Common myeloid progenitor, CD34-positive (primary cell): ENCODE measurements around the gene PRDM12.

Source experiments
- CTCF ChIA-PET: fragments of 350-600 bp; sonication (Branson Sonifier 250); formaldehyde crosslinking; loops from one replicate; lab custom pipeline; 2021; ENCODE audit warnings: antibody characterized with exemption; lab: Charles Lee
- POLR2A ChIA-PET: fragments of 350-600 bp; sonication (Branson Sonifier 250); formaldehyde crosslinking; loops from one replicate; lab custom pipeline; 2021; ENCODE audit warnings: antibody characterized with exemption; lab: Charles Lee
- DNase-seq, 3 donors: peaks; one replicate each; pipeline versions ENCODE4 v3.0.0 to v3.0.0-alpha.2; 2013
- H3K27ac ChIP-seq, 2 experiments: 1 replicate in 1 of 2; 2 replicates in 1 of 2; pipeline ENCODE4 v1.7.0; 2013; ENCODE audit warnings: inconsistent platforms in 2 of 2, low read length in 2 of 2, mild to moderate bottlenecking in 2 of 2, low read depth in 1 of 2, moderate library complexity in 1 of 2; ENCODE audit not compliant: severe bottlenecking in 2 of 2, insufficient read depth in 1 of 2, poor library complexity in 1 of 2
- H3K27me3 ChIP-seq, 5 experiments: replicated peaks in 2 of 5; 1 replicate in 3 of 5; 2 replicates in 2 of 5; pipeline versions ENCODE4 v1.6.1 to v1.7.0; 2013; ENCODE audit warnings: low read length in 4 of 5, mild to moderate bottlenecking in 2 of 5, moderate library complexity in 2 of 5, inconsistent platforms in 1 of 5; ENCODE audit not compliant: insufficient read depth in 5 of 5, control insufficient read depth in 4 of 5
- H3K36me3 ChIP-seq, 4 experiments: 1 replicate in 2 of 4; 2 replicates in 2 of 4; pipeline versions ENCODE4 v1.6.1 to v1.7.0; 2013; ENCODE audit warnings: low read length in 3 of 4, control low read depth in 1 of 4, mild to moderate bottlenecking in 1 of 4; ENCODE audit not compliant: control insufficient read depth in 4 of 4, insufficient read depth in 4 of 4
- H3K4me1 ChIP-seq, 4 experiments: 1 replicate in 3 of 4; 2 replicates in 1 of 4; pipeline versions ENCODE4 v1.6.1 to v1.7.1; 2013; ENCODE audit warnings: low read length in 3 of 4, mild to moderate bottlenecking in 3 of 4, control low read depth in 1 of 4, inconsistent platforms in 1 of 4, moderate library complexity in 1 of 4; ENCODE audit not compliant: control insufficient read depth in 4 of 4, insufficient read depth in 4 of 4; ENCODE audit errors: control extremely low read depth in 1 of 4
- H3K4me3 ChIP-seq, 7 experiments: 1 replicate in 4 of 7; 2 replicates in 3 of 7; pipeline versions ENCODE4 v1.5.1 to v1.7.0; 2013; ENCODE audit warnings: mild to moderate bottlenecking in 7 of 7, low read length in 6 of 7, moderate library complexity in 6 of 7, inconsistent platforms in 2 of 7, low read depth in 2 of 7, control low read depth in 1 of 7; ENCODE audit not compliant: insufficient read depth in 4 of 7, control insufficient read depth in 1 of 7; ENCODE audit errors: extremely low read depth in 1 of 7
- H3K9me3 ChIP-seq, 5 experiments: 1 replicate in 4 of 5; 2 replicates in 1 of 5; pipeline versions ENCODE4 v1.6.1 to v1.7.1; 2013; ENCODE audit warnings: low read length in 4 of 5, mild to moderate bottlenecking in 2 of 5, inconsistent platforms in 1 of 5, low read depth in 1 of 5, moderate library complexity in 1 of 5; ENCODE audit not compliant: control insufficient read depth in 4 of 5, insufficient read depth in 2 of 5; ENCODE audit errors: control extremely low read depth in 1 of 5
- WGBS: methylation state at CpG from one replicate; pipeline ENCODE4 v1.1.5; 2013; ENCODE audit not compliant: insufficient coverage; 5-methylcytosine and 5-hydroxymethylcytosine counted together

Gene PRDM12

DNA sequence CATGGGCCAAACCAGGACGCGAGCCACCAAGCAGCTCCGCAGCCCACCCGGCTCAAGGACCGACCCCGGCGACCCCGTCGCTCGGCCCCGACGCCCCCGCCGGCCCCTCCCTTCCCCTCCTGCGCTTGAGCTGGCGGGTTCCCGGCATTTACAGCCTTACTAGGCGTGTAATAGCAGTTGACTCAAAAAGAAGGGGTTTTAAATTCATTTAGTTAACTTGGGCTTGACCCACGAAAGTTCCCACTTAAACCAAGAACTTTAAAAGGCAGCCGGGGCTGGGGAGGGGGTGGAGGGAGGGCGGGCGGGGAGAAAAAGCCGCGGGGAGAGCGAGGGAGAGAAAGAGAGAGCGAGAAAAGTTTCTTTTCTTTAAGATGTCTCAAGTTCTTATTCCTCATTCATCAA lies 636 bp downstream of the PRDM12 start:
- H3K4me1 ChIP-seq: peaks cover 0 to 56% (median 24%) of the 10 kb centered on the region in 4 experiments
- H3K9me3 ChIP-seq: no peaks in the 10 kb centered on the region
- H3K4me3 ChIP-seq: no peak overlapping the region
- ChIA-PET CTCF (interaction anchor here (1.0 to 2.8 kb wide), 2 partner anchors 15 to 17 kb away, joined by 3 to 10 read pairs; no protein-coding TSS in a partner anchor), POLR2A (no interaction called here)
- 0% methylated on average over 5 of the region's 26 CpGs for WGBS
- H3K27me3 ChIP-seq: peaks cover 0 to 90% (median 57%) of the 10 kb centered on the region in 5 experiments
- peak in 1 of 3 donors; percentile 21 for DNase-seq
- no peaks in the 10 kb centered on the region for H3K36me3 ChIP-seq
- no peak overlapping the region for H3K27ac ChIP-seq

DNA sequence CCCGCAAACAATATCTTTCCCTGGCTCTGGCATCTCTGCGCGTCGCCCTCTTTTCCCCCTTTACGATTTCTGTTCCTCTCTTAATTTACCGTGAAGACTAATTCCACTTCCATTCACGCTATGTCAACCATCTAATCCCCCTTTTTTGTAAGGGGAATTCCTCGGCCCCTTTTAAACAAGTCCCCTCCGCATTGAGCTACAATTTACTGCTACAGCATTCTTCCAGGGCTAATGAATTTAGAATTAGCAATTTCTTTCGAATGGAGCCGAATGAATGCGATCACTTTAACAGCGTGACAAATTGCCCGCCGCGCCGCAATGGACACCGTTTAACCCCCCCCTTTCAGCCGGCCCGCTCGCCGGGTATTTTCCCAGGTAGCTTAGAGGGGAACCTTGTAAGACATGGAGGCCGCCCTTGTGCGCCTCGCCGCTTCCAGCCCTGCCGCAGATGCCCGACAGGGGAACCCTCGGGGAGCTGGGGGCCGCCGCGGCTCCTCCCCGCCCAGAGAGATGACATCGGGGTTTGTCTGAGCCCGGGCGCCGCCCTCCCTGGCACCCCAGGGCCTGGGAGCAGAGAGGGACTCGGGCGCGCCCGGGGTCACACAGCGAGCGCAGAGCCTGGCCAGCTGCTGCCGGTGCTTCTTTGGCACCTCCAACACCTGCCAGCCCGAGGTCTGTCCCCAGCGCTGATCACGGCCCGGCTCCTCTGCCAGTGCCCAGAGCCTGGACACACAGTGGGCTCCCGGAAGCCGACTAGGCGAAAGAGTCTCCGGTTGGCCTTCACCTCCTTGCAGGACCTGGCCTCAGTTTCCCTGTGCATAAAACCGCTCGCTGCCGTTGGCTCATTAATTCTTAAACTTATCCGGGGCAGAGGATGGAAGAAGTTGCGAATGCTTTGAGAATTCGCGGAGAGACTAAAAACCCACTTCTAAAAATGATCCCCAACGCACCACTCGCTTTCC lies 1.3 kb downstream of the PRDM12 start:
- DNase-seq: peak in 2 of 3 donors; percentile 53 to 61
- ChIA-PET CTCF (interaction anchor here (2.8 kb wide), 1 partner anchor 17 kb away, joined by 10 read pairs; no protein-coding TSS in a partner anchor), POLR2A (no interaction called here)
- Histone ChIP-seq H3K9me3 (no peaks in the 10 kb centered on the region), H3K4me3 (no peak overlapping the region), H3K27me3 (peaks cover 0 to 91% (median 57%) of the 10 kb centered on the region in 5 experiments), H3K36me3 (no peaks in the 10 kb centered on the region), H3K27ac (no peak overlapping the region), H3K4me1 (peaks cover 0 to 50% (median 20%) of the 10 kb centered on the region in 4 experiments)
- 5% methylated on average over 54 of the region's 61 CpGs for WGBS

DNA sequence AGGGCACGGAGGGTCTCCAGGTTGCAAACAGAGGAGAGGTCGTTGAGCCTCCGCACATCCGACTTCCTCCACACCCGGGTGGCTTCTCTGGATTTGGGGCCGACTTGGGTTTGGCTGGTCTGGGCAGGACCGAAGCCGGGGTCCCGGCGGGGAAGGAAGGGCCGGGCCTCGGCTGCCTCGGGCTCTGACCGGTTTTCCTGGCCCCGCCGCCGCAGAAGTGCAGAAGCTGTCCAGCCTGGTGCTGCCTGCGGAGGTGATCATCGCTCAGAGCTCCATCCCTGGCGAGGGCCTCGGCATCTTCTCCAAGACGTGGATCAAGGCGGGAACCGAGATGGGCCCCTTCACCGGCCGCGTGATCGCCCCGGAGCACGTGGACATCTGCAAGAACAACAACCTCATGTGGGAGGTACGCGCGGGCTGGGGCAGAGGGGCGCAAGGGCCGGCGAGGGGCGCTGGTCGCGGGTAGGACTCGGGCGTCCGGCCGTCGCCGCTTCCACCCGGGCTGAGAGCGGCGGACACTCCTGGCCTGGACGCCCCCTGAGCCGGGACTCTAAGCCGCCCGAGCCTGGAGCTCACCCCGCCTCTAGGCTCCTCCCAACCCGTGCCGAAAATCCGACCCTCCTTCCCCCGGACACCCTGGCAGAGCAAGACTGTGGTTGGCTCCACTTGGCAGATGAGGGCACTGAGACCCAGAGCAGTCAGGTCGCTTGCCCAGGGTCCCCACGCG lies 2.2 kb downstream of the PRDM12 start:
- no peak overlapping the region for H3K4me3 ChIP-seq
- no peaks in the 10 kb centered on the region for H3K9me3 ChIP-seq
- H3K4me1 ChIP-seq: peaks cover 0 to 43% (median 17%) of the 10 kb centered on the region in 4 experiments
- CTCF ChIA-PET: interaction anchor here (0.8 to 2.8 kb wide), 2 partner anchors 16 to 73 kb away, joined by 3 to 10 read pairs; no protein-coding TSS in a partner anchor
- 6% methylated on average over 59 of the region's 60 CpGs for WGBS
- peak in 1 of 3 donors; percentile 32 for DNase-seq
- H3K27ac ChIP-seq: no peak overlapping the region
- H3K27me3 ChIP-seq: peaks cover 0 to 89% (median 54%) of the 10 kb centered on the region in 5 experiments
- H3K36me3 ChIP-seq: no peaks in the 10 kb centered on the region
- POLR2A ChIA-PET: no interaction called here

- DNase-seq: no peak
- no peaks in the 10 kb centered on the region for H3K9me3 ChIP-seq
- ChIA-PET POLR2A (no interaction called here), CTCF (interaction anchor here (0.8 kb wide), 1 partner anchor 73 kb away, joined by 3 read pairs; no protein-coding TSS in a partner anchor)
- 60% methylated on average over 2 of the region's 4 CpGs for WGBS
- no peak overlapping the region for H3K27ac ChIP-seq
- H3K27me3 ChIP-seq: peaks cover 0 to 87% (median 49%) of the 10 kb centered on the region in 5 experiments
- H3K4me3 ChIP-seq: no peak overlapping the region
- H3K4me1 ChIP-seq: peaks cover 0 to 43% (median 17%) of the 10 kb centered on the region in 4 experiments
- no peaks in the 10 kb centered on the region for H3K36me3 ChIP-seq
Observed at GRCh38 chr9:130667120-130667435, 2.7 kb downstream of the PRDM12 start.

GRCh38 chr9:130668196-130668595 lies 3.8 kb downstream of the PRDM12 start:
- DNase-seq: no peak
- no peaks in the 10 kb centered on the region for H3K36me3 ChIP-seq
- H3K9me3 ChIP-seq: no peaks in the 10 kb centered on the region
- WGBS: 97% methylated on average over 7 of the region's 13 CpGs
- H3K27me3 ChIP-seq: peaks cover 0 to 76% (median 39%) of the 10 kb centered on the region in 5 experiments
- ChIA-PET POLR2A (no interaction called here), CTCF (interaction anchor here (1.9 kb wide), 1 partner anchor 18 kb away, joined by 4 read pairs; no protein-coding TSS in a partner anchor)
- H3K27ac ChIP-seq: no peak overlapping the region
- peaks cover 0 to 32% (median 13%) of the 10 kb centered on the region in 4 experiments for H3K4me1 ChIP-seq
- H3K4me3 ChIP-seq: no peak overlapping the region

GRCh38 chr9:130668659-130669058 lies 4.3 kb downstream of the PRDM12 start:
- H3K27ac ChIP-seq: no peak overlapping the region
- H3K4me1 ChIP-seq: peaks cover 0 to 28% (median 11%) of the 10 kb centered on the region in 4 experiments
- POLR2A ChIA-PET: no interaction called here
- H3K36me3 ChIP-seq: no peaks in the 10 kb centered on the region
- H3K27me3 ChIP-seq: peaks cover 0 to 71% (median 35%) of the 10 kb centered on the region in 5 experiments
- CTCF ChIA-PET: interaction anchor here (1.9 kb wide), 1 partner anchor 17 kb away, joined by 4 read pairs; no protein-coding TSS in a partner anchor
- no peaks in the 10 kb centered on the region for H3K9me3 ChIP-seq
- 67% methylated on average over 10 of the region's 12 CpGs for WGBS
- no peak overlapping the region for H3K4me3 ChIP-seq
- DNase-seq: no peak
